HCT116 (cell line): ENCODE results near the gene IGDCC3. TPM values are rescaled to one million over a fixed set of nuclear protein-coding genes. Genes with fewer than 3 reads are reported as not detected.

Experiments used
- ATAC-seq: fragments of 200-7000 bp; cut with Tn5 transposase; 2 replicates; pipeline ENCODE4 v1.9.1; 2020; ENCODE audit warnings: mild to moderate bottlenecking, moderate library complexity
- BruUV-seq: library from RNA; stranded (reverse); fragments of 400-500 nt; replicated peaks from 2 replicates; lab custom pipeline; 2021; lab: Mats Ljungman, UMichigan
- CTCF ChIA-PET: fragments of 300-600 bp; sonication (Branson Sonifier 250); formaldehyde crosslinking; loops from one replicate; lab custom pipeline; 2021; ENCODE audit warnings: antibody characterized with exemption; lab: Charles Lee
- POLR2A ChIA-PET: fragments of 300-600, 350-600 bp; sonication (Branson Sonifier 250); formaldehyde crosslinking; loops from one replicate; lab custom pipeline; 2021; ENCODE audit warnings: antibody characterized with exemption; lab: Charles Lee
- RAD21 ChIA-PET, 2 experiments: fragments of 300-600 bp; sonication (Branson Sonifier 250); formaldehyde crosslinking; loops; one replicate each; lab custom pipeline; 2023; ENCODE audit warnings: low total read pairs in 2 of 2; ENCODE audit not compliant: uncharacterized antibody in 2 of 2, unreplicated experiment in 2 of 2, low non-redundant PET in 1 of 2; lab: Charles Lee
- DNase-seq: peaks from one replicate; pipeline ENCODE4 v3.0.0-alpha.2; 2010; ENCODE audit warnings: low read depth, low spot score
- H2AFZ ChIP-seq: fragments of 200-600 bp; shearing (Covaris generic), sonication (generic); 2 replicates; pipeline ENCODE4 v1.6.1; 2017; ENCODE audit warnings: low read depth, mixed run types, mixed read lengths, antibody characterized with exemption, low read length; ENCODE audit not compliant: poor library complexity, severe bottlenecking
- H3K27ac ChIP-seq: 2 replicates; pipeline ENCODE4 v1.5.1; 2012; ENCODE audit warnings: low read depth, low read length
- H3K27me3 ChIP-seq: fragments of 200-600 bp; sonication (generic); 2 replicates; pipeline ENCODE4 v1.6.1; 2016; ENCODE audit warnings: mixed run types, low read length, mixed read lengths; ENCODE audit not compliant: insufficient read depth
- H3K36me3 ChIP-seq, 2 experiments: fragments of 200-500 bp in 1 of 2; fragments of 200-600 bp in 1 of 2; sonication (Bioruptor generic) in 1 of 2; sonication (generic) in 1 of 2; 2 replicates each; pipeline versions ENCODE4 v1.5.1 to v1.6.1; 2014 to 2016; ENCODE audit warnings: low read length in 2 of 2, inconsistent platforms in 1 of 2, mixed read lengths in 1 of 2, mixed run types in 1 of 2; ENCODE audit not compliant: insufficient read depth in 2 of 2, control insufficient read depth in 1 of 2
- H3K4me1 ChIP-seq, 2 experiments: fragments of 200-600 bp in 1 of 2; sonication (generic) in 1 of 2; 2 replicates each; pipeline versions ENCODE4 v1.5.1 to v1.6.1; 2012 to 2017; ENCODE audit warnings: low read length in 2 of 2, inconsistent platforms in 1 of 2, mild to moderate bottlenecking in 1 of 2, mixed read lengths in 1 of 2, mixed run types in 1 of 2, moderate library complexity in 1 of 2; ENCODE audit not compliant: insufficient read depth in 2 of 2, control insufficient read depth in 1 of 2
- H3K4me2 ChIP-seq: fragments of 200-600 bp; sonication (generic); 2 replicates; pipeline ENCODE4 v1.6.1; 2017; ENCODE audit warnings: mixed run types, low read length, mixed read lengths
- H3K4me3 ChIP-seq, 2 experiments: fragments of 200-600 bp in 1 of 2; sonication (generic) in 1 of 2; replicated peaks in 1 of 2; 2 replicates each; pipeline ENCODE4 v1.5.1; 2011 to 2016; ENCODE audit warnings: low read length in 2 of 2, control low read depth in 1 of 2, low read depth in 1 of 2, mild to moderate bottlenecking in 1 of 2, mixed read lengths in 1 of 2, mixed run types in 1 of 2
- H3K79me2 ChIP-seq: fragments of 200-600 bp; sonication (generic); 2 replicates; pipeline ENCODE4 v1.6.1; 2017; ENCODE audit warnings: mild to moderate bottlenecking, mixed run types, low read length, moderate library complexity, mixed read lengths; ENCODE audit not compliant: insufficient read depth
- H3K9ac ChIP-seq: fragments of 200-600 bp; sonication (generic); 2 replicates; pipeline ENCODE4 v1.6.1; 2016; ENCODE audit warnings: low read length, mixed read lengths
- H3K9me2 ChIP-seq: fragments of 200-600 bp; sonication (generic), shearing (Covaris generic); 2 replicates; pipeline ENCODE4 v1.6.1; 2017; ENCODE audit warnings: mixed run types, mild to moderate bottlenecking, moderate library complexity; ENCODE audit not compliant: insufficient read depth
- H3K9me3 ChIP-seq, 2 experiments: fragments of 200-500 bp in 1 of 2; fragments of 200-600 bp in 1 of 2; sonication (Bioruptor generic) in 1 of 2; sonication (generic) in 1 of 2; 2 replicates each; pipeline ENCODE4 v1.6.1; 2014 to 2017; ENCODE audit warnings: low read length in 2 of 2, mixed read lengths in 2 of 2, inconsistent platforms in 1 of 2, low read depth in 1 of 2, mild to moderate bottlenecking in 1 of 2, mixed run types in 1 of 2, moderate library complexity in 1 of 2; ENCODE audit not compliant: control insufficient read depth in 1 of 2, insufficient read depth in 1 of 2
- H4K20me1 ChIP-seq: fragments of 200-600 bp; sonication (generic), shearing (Covaris generic); 2 replicates; pipeline ENCODE4 v1.6.1; 2017; ENCODE audit warnings: mixed run types, mild to moderate bottlenecking, moderate library complexity; ENCODE audit not compliant: insufficient read depth
- CEBPB ChIP-seq: IDR thresholded peaks from 2 replicates; pipeline ENCODE4 v1.6.1; 2012; ENCODE audit warnings: low read depth
- EGR1 ChIP-seq: IDR thresholded peaks from 2 replicates; pipeline ENCODE4 v1.6.1; 2012; ENCODE audit warnings: low read depth
- EZH2 ChIP-seq: fragments of 200-600 bp; sonication (generic); IDR thresholded peaks from 2 replicates; pipeline ENCODE4 v1.6.1; 2017; ENCODE audit warnings: antibody characterized with exemption, mixed run types
- EZH2phosphoT487 ChIP-seq: fragments of 200-600 bp; IDR thresholded peaks from 2 replicates; pipeline ENCODE4 v1.6.1; 2018; ENCODE audit warnings: antibody characterized with exemption, borderline replicate concordance
- FOSL1 ChIP-seq: IDR thresholded peaks from 2 replicates; pipeline ENCODE4 v1.6.1; 2012; ENCODE audit warnings: low read depth
- JUND ChIP-seq: IDR thresholded peaks from 2 replicates; pipeline ENCODE4 v1.6.1; 2012
- POLR2AphosphoS5 ChIP-seq: IDR thresholded peaks from 2 replicates; pipeline ENCODE4 v1.6.1; 2011; ENCODE audit warnings: mild to moderate bottlenecking, low read depth, low read length, moderate library complexity
- SRF ChIP-seq: IDR thresholded peaks from 2 replicates; pipeline ENCODE4 v1.6.1; 2012; ENCODE audit warnings: low read depth
- ZBTB33 ChIP-seq: IDR thresholded peaks from 2 replicates; pipeline ENCODE4 v1.6.1; 2011; ENCODE audit warnings: mild to moderate bottlenecking, low read length, moderate library complexity; ENCODE audit not compliant: insufficient replicate concordance; ENCODE audit errors: extremely low read depth
- intact Hi-C: fragments of 100-400 bp; cut with micrococcal nuclease; formaldehyde crosslinking; loops from 2 replicates; pipeline ENCODE4 v1.10.0; 2022
- total RNA-seq: library from RNA; stranded (reverse); gene quantifications from one replicate; pipeline ENCODE4 v1.2.1, GENCODE V29; 2021; ENCODE audit not compliant: unreplicated experiment
- TF ChIP-seq, protein P1 (sequence below), 3 experiments: fragments of 200-600 bp in 1 of 3; sonication (generic) in 1 of 3; IDR thresholded peaks in 2 of 3; conservative IDR thresholded peaks in 1 of 3; 2 replicates each; pipeline ENCODE4 v1.5.1; 2012 to 2017; ENCODE audit warnings: low read depth in 2 of 3, low read length in 2 of 3, antibody characterized with exemption in 1 of 3, borderline replicate concordance in 1 of 3, control low read depth in 1 of 3, mild to moderate bottlenecking in 1 of 3, mixed read lengths in 1 of 3, mixed run types in 1 of 3, moderate library complexity in 1 of 3; ENCODE audit not compliant: insufficient read depth in 1 of 3
- TF ChIP-seq, protein P2 (sequence below): IDR thresholded peaks from 2 replicates; pipeline ENCODE4 v1.6.1; 2012

Gene IGDCC3
- total RNA-seq, 1 experiment from 2014 or later, result 0.44 TPM

- CTCF ChIA-PET, result interaction anchor here (1.6 kb wide), 1 partner anchor 17 kb away, joined by 5 read pairs; no protein-coding TSS in a partner anchor
- Histone ChIP-seq H3K36me3 (no peaks in the 10 kb centered on the region), H3K4me1 (peaks cover 2 to 23% of the 10 kb centered on the region in 2 experiments; a peak in 3 of 4 replicates), H3K27me3 (no peaks in the 10 kb centered on the region), H3K27ac (no peak overlapping the region), H2AFZ (no peak overlapping the region), H3K79me2 (no peaks in the 10 kb centered on the region), H3K9me2 (no peaks in the 10 kb centered on the region), H3K4me3 (no peak overlapping the region), H3K9me3 (no peaks in the 10 kb centered on the region), H3K4me2 (no peak overlapping the region), H4K20me1 (no peaks in the 10 kb centered on the region), H3K9ac (no peak overlapping the region)
- TF ChIP-seq FOSL1 (no peak), ZBTB33 (no peak), CEBPB (no peak), EZH2phosphoT487 (no peak), SRF (no peak), POLR2AphosphoS5 (no peak), EZH2 (no peak), EGR1 (no peak), JUND (no peak)
- TF ChIP-seq, protein P1, sequence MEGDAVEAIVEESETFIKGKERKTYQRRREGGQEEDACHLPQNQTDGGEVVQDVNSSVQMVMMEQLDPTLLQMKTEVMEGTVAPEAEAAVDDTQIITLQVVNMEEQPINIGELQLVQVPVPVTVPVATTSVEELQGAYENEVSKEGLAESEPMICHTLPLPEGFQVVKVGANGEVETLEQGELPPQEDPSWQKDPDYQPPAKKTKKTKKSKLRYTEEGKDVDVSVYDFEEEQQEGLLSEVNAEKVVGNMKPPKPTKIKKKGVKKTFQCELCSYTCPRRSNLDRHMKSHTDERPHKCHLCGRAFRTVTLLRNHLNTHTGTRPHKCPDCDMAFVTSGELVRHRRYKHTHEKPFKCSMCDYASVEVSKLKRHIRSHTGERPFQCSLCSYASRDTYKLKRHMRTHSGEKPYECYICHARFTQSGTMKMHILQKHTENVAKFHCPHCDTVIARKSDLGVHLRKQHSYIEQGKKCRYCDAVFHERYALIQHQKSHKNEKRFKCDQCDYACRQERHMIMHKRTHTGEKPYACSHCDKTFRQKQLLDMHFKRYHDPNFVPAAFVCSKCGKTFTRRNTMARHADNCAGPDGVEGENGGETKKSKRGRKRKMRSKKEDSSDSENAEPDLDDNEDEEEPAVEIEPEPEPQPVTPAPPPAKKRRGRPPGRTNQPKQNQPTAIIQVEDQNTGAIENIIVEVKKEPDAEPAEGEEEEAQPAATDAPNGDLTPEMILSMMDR (IDR thresholded peaks at IDR 0.05 in 2 of 3, conservative IDR thresholded peaks at IDR 0.05 in 1 of 3; ENCODE audit: borderline replicate concordance in 1 of 3, insufficient read depth in 1 of 3, low read depth in 2 of 3, low read length in 2 of 3), result no peak
- TF ChIP-seq, protein P2, sequence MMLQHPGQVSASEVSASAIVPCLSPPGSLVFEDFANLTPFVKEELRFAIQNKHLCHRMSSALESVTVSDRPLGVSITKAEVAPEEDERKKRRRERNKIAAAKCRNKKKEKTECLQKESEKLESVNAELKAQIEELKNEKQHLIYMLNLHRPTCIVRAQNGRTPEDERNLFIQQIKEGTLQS, result no peak
- intact Hi-C loops, result no loop called here
- RAD21 ChIA-PET, result no interaction called here
- DNase-seq, result no peak
- BruUV-seq, result no TSS peak
- no peak for ATAC-seq
- POLR2A ChIA-PET, result no interaction called here
Measured at GRCh38 chr15:65416845-65417416, 39.1 kb upstream of the IGDCC3 start.
